Spinal cord (tissue), 10 donors: ENCODE data around the gene ADIRF. TPM values are rescaled to one million over a fixed set of nuclear protein-coding genes. Genes with fewer than 3 reads are reported as not detected.

ENCODE experiments used
- DNase-seq, 6 donors: peaks; one replicate each; pipeline versions ENCODE4 v3.0.0 to v3.0.0-alpha.2; 2013 to 2015; ENCODE audit warnings: low spot score in 6 of 6, low read depth in 4 of 6
- H3K27ac ChIP-seq: one replicate; pipeline ENCODE4 v1.5.1; 2013; ENCODE audit warnings: low read depth, low read length, control low read depth
- H3K27me3 ChIP-seq: one replicate; pipeline ENCODE4 v1.6.1; 2013; ENCODE audit warnings: low read length; ENCODE audit not compliant: control insufficient read depth, insufficient read depth
- H3K36me3 ChIP-seq: one replicate; pipeline ENCODE4 v1.6.1; 2013; ENCODE audit warnings: low read length; ENCODE audit not compliant: control insufficient read depth, insufficient read depth
- H3K4me1 ChIP-seq: one replicate; pipeline ENCODE4 v1.6.1; 2013; ENCODE audit warnings: low read length; ENCODE audit not compliant: control insufficient read depth, insufficient read depth
- H3K4me3 ChIP-seq: one replicate; pipeline ENCODE4 v1.5.1; 2013; ENCODE audit warnings: low read depth, low read length, control low read depth
- H3K9me3 ChIP-seq: one replicate; pipeline ENCODE4 v1.6.1; 2013; ENCODE audit warnings: low read length; ENCODE audit not compliant: control insufficient read depth, insufficient read depth
- WGBS: methylation state at CpG from one replicate; pipeline ENCODE4 v1.1.5; 2013; ENCODE audit warnings: missing lambda C conversion rate; ENCODE audit not compliant: insufficient coverage; 5-methylcytosine and 5-hydroxymethylcytosine counted together
- polyA plus RNA-seq, 2 donors: library from polyadenylated mRNA; unstranded; fragments of 120-200 nt; gene quantifications; one replicate each; pipeline ENCODE4 v1.2.1, GENCODE V29; 2013; ENCODE audit not compliant: insufficient read length in 2 of 2
- total RNA-seq, 2 donors: library from RNA; depleted of rRNA in 1 of 2; stranded (reverse); fragments of 120-200 nt in 1 of 2; fragments of >200 nt in 1 of 2; gene quantifications; one replicate each; pipeline versions ENCODE4 v1.2.3 to v1.2.4, GENCODE V29; 2013 to 2014
- donor health status: healthy.

The ADIRF gene
- total and polyA plus RNA-seq, 4 donors = 23.9 to 63.9 (median 33.6) TPM

- 79% methylated on average over 34 of the region's 37 CpGs for WGBS
- Histone ChIP-seq H3K27me3 (no peaks in the 10 kb centered on the region), H3K4me1 (peaks cover 67% of the 10 kb centered on the region), H3K36me3 (peaks cover 18% of the 10 kb centered on the region), H3K27ac (no peak overlapping the region), H3K4me3 (peak overlapping the region; percentile 2), H3K9me3 (no peaks in the 10 kb centered on the region)
- peak in 1 of 6 donors; percentile 52 for DNase-seq
Measured at GRCh38 chr10:86960003-86960862, 8.0 kb upstream of the ADIRF start.

- WGBS = 80% methylated on average over 4 of the region's 9 CpGs
- H3K4me3 ChIP-seq = no peak overlapping the region
- H3K9me3 ChIP-seq = no peaks in the 10 kb centered on the region
- H3K4me1 ChIP-seq = peaks cover 60% of the 10 kb centered on the region
- H3K27me3 ChIP-seq = no peaks in the 10 kb centered on the region
- H3K36me3 ChIP-seq = peaks cover 18% of the 10 kb centered on the region
- no peak overlapping the region for H3K27ac ChIP-seq
- no peak for DNase-seq
Measured at GRCh38 chr10:86960863-86961434, 7.3 kb upstream of the ADIRF start.

GRCh38 chr10:86961481-86962091 lies 6.7 kb upstream of the ADIRF start:
- Histone ChIP-seq H3K4me1 (peaks cover 59% of the 10 kb centered on the region), H3K36me3 (peaks cover 18% of the 10 kb centered on the region), H3K9me3 (no peaks in the 10 kb centered on the region), H3K27ac (no peak overlapping the region), H3K27me3 (no peaks in the 10 kb centered on the region), H3K4me3 (no peak overlapping the region)
- 96% methylated on average over 12 of the region's 12 CpGs for WGBS
- no peak for DNase-seq

GRCh38 chr10:86962136-86962980 lies 5.9 kb upstream of the ADIRF start:
- 82% methylated on average over 7 of the region's 7 CpGs for WGBS
- Histone ChIP-seq H3K9me3 (no peaks in the 10 kb centered on the region), H3K36me3 (peaks cover 18% of the 10 kb centered on the region), H3K27ac (no peak overlapping the region), H3K27me3 (no peaks in the 10 kb centered on the region), H3K4me3 (no peak overlapping the region), H3K4me1 (peaks cover 59% of the 10 kb centered on the region)
- DNase-seq = no peak

- 100% methylated on average over 1 of the region's 7 CpGs for WGBS
- peaks cover 4% of the 10 kb centered on the region for H3K27me3 ChIP-seq
- peaks cover 59% of the 10 kb centered on the region for H3K4me1 ChIP-seq
Measured at GRCh38 chr10:86962981-86963310, 5.3 kb upstream of the ADIRF start.

GRCh38 chr10:86963341-86963919 lies 4.9 kb upstream of the ADIRF start:
- Histone ChIP-seq H3K27me3 (peaks cover 8% of the 10 kb centered on the region), H3K27ac (no peak overlapping the region), H3K9me3 (no peaks in the 10 kb centered on the region), H3K4me3 (no peak overlapping the region), H3K36me3 (peaks cover 18% of the 10 kb centered on the region), H3K4me1 (peaks cover 59% of the 10 kb centered on the region)
- WGBS = 92% methylated on average over 12 of the region's 12 CpGs
- DNase-seq = no peak

More at GRCh38 chr10:86962981-86963310, 5.3 kb upstream of the ADIRF start:
- H3K4me3 ChIP-seq = no peak overlapping the region
- DNase-seq = no peak
- peaks cover 18% of the 10 kb centered on the region for H3K36me3 ChIP-seq
- H3K27ac ChIP-seq = no peak overlapping the region
- no peaks in the 10 kb centered on the region for H3K9me3 ChIP-seq

GRCh38 chr10:86964061-86964846 lies 4.0 kb upstream of the ADIRF start:
- Histone ChIP-seq H3K36me3 (peaks cover 18% of the 10 kb centered on the region), H3K27ac (no peak overlapping the region), H3K27me3 (peaks cover 15% of the 10 kb centered on the region), H3K9me3 (no peaks in the 10 kb centered on the region), H3K4me1 (peaks cover 59% of the 10 kb centered on the region), H3K4me3 (no peak overlapping the region)
- WGBS = 78% methylated on average over 12 of the region's 13 CpGs
- no peak for DNase-seq

GRCh38 chr10:86964847-86965190 lies 3.5 kb upstream of the ADIRF start:
- Histone ChIP-seq H3K4me1 (peaks cover 59% of the 10 kb centered on the region), H3K27ac (no peak overlapping the region), H3K4me3 (no peak overlapping the region)

More at GRCh38 chr10:86964847-86965190, 3.5 kb upstream of the ADIRF start:
- H3K36me3 ChIP-seq = peaks cover 15% of the 10 kb centered on the region
- no peak for DNase-seq
- no peaks in the 10 kb centered on the region for H3K9me3 ChIP-seq
- 75% methylated on average over 1 of the region's 2 CpGs for WGBS
- peaks cover 15% of the 10 kb centered on the region for H3K27me3 ChIP-seq
